Panc1 (cell line): ENCODE data around the gene CHEK2. TPM values are rescaled to one million over a fixed set of nuclear protein-coding genes. Genes with fewer than 3 reads are reported as not detected.

Source experiments
- ATAC-seq: fragments of 200-7000 bp; cut with Tn5 transposase; 2 replicates; pipeline ENCODE4 v1.9.1; 2020; ENCODE audit warnings: mild to moderate bottlenecking, moderate library complexity
- BruUV-seq: library from RNA; stranded (reverse); fragments of 400-500 nt; replicated peaks from 2 replicates; lab custom pipeline; 2021; lab: Mats Ljungman, UMichigan
- CTCF ChIA-PET: fragments of 300-600 bp; sonication (Branson Sonifier 250); formaldehyde crosslinking; loops from one replicate; lab custom pipeline; 2022; ENCODE audit warnings: antibody characterized with exemption; lab: Charles Lee
- POLR2A ChIA-PET: fragments of 300-600 bp; sonication (Branson Sonifier 250); formaldehyde crosslinking; loops from one replicate; lab custom pipeline; 2022; ENCODE audit warnings: antibody characterized with exemption; lab: Charles Lee
- DNase-seq: peaks from one replicate; pipeline ENCODE4 v3.0.0-alpha.2; 2010; ENCODE audit warnings: low read depth, low spot score
- H3K27ac ChIP-seq: 2 replicates; pipeline ENCODE4 v1.5.1; 2011; ENCODE audit warnings: mild to moderate bottlenecking, low read length, inconsistent platforms
- H3K27me3 ChIP-seq: fragments of 200-500 bp; sonication (Bioruptor generic); 2 replicates; pipeline ENCODE4 v1.6.0; 2014; ENCODE audit warnings: low read length, inconsistent platforms; ENCODE audit not compliant: control insufficient read depth, insufficient read depth
- H3K36me3 ChIP-seq: fragments of 200-500 bp; sonication (Bioruptor generic); 2 replicates; pipeline ENCODE4 v1.5.1; 2014; ENCODE audit warnings: inconsistent platforms, mild to moderate bottlenecking, low read length, moderate library complexity; ENCODE audit not compliant: control insufficient read depth, insufficient read depth
- H3K4me1 ChIP-seq: 2 replicates; pipeline ENCODE4 v1.5.1; 2011; ENCODE audit warnings: inconsistent platforms, mild to moderate bottlenecking, low read length, moderate library complexity; ENCODE audit not compliant: control insufficient read depth, insufficient read depth
- H3K4me3 ChIP-seq, 2 experiments: 2 replicates each; pipeline ENCODE4 v1.5.1; 2011 to 2012; ENCODE audit warnings: low read depth in 2 of 2, low read length in 2 of 2, mild to moderate bottlenecking in 2 of 2, inconsistent platforms in 1 of 2, moderate library complexity in 1 of 2
- H3K9me3 ChIP-seq: fragments of 200-500 bp; sonication (Bioruptor generic); 2 replicates; pipeline ENCODE4 v1.5.1; 2014; ENCODE audit warnings: low read depth, mild to moderate bottlenecking, inconsistent platforms, low read length, moderate library complexity; ENCODE audit not compliant: control insufficient read depth, insufficient read depth
- POLR2AphosphoS5 ChIP-seq: IDR thresholded peaks from 2 replicates; pipeline ENCODE4 v1.6.1; 2012; ENCODE audit warnings: mild to moderate bottlenecking, low read depth, low read length, moderate library complexity
- SIN3A ChIP-seq: IDR thresholded peaks from 2 replicates; pipeline ENCODE4 v1.6.1; 2012; ENCODE audit warnings: low read depth, mild to moderate bottlenecking, low read length, moderate library complexity, borderline replicate concordance; ENCODE audit not compliant: insufficient read depth
- TCF7L2 ChIP-seq: IDR thresholded peaks from 2 replicates; pipeline ENCODE4 v1.6.1; 2011; ENCODE audit warnings: mild to moderate bottlenecking, low read depth, low read length, inconsistent platforms
- in situ Hi-C: cut with HindIII; loops from 2 replicates; pipeline ENCODE4 v1.10.0; 2016; ENCODE audit warnings: low sequenced_read_pairs, low pct_unique_long_range_greater_than_20kb
- intact Hi-C: fragments of 100-400 bp; cut with micrococcal nuclease; formaldehyde crosslinking; loops from one replicate; pipeline ENCODE4 v1.10.0; 2022; ENCODE audit not compliant: unreplicated experiment
- total RNA-seq: library from RNA; stranded (reverse); gene quantifications from one replicate; pipeline ENCODE4 v1.2.1, GENCODE V29; 2021; ENCODE audit not compliant: unreplicated experiment
- TF ChIP-seq, protein P1 (sequence below): fragments of 450-650 bp; IDR thresholded peaks from 2 replicates; pipeline ENCODE4 v1.5.1; 2017; ENCODE audit warnings: mild to moderate bottlenecking
- TF ChIP-seq, protein P2 (sequence below), 2 experiments: IDR thresholded peaks; 2 replicates each; pipeline ENCODE4 v1.6.1; 2011 to 2012; ENCODE audit warnings: low read depth in 2 of 2, control low read depth in 1 of 2, low read length in 1 of 2, mild to moderate bottlenecking in 1 of 2, moderate library complexity in 1 of 2; ENCODE audit not compliant: insufficient read depth in 1 of 2

CHEK2 gene
- total RNA-seq, 1 experiment from 2014 or later = 29.5 TPM

- ATAC-seq (no peak), DNase-seq (no peak)
- Histone ChIP-seq H3K36me3 (peaks cover 4% of the 10 kb centered on the region; the same call in 1 of the 2 replicates), H3K27ac (no peak overlapping the region), H3K9me3 (no peaks in the 10 kb centered on the region), H3K27me3 (no peaks in the 10 kb centered on the region), H3K4me3 (no peak overlapping the region), H3K4me1 (no peaks in the 10 kb centered on the region)
- in situ Hi-C loops = no loop called here
- no peak for TF ChIP-seq TCF7L2
- TF ChIP-seq, protein P1, sequence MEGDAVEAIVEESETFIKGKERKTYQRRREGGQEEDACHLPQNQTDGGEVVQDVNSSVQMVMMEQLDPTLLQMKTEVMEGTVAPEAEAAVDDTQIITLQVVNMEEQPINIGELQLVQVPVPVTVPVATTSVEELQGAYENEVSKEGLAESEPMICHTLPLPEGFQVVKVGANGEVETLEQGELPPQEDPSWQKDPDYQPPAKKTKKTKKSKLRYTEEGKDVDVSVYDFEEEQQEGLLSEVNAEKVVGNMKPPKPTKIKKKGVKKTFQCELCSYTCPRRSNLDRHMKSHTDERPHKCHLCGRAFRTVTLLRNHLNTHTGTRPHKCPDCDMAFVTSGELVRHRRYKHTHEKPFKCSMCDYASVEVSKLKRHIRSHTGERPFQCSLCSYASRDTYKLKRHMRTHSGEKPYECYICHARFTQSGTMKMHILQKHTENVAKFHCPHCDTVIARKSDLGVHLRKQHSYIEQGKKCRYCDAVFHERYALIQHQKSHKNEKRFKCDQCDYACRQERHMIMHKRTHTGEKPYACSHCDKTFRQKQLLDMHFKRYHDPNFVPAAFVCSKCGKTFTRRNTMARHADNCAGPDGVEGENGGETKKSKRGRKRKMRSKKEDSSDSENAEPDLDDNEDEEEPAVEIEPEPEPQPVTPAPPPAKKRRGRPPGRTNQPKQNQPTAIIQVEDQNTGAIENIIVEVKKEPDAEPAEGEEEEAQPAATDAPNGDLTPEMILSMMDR = no peak
- intact Hi-C loops = no loop called here
- POLR2A ChIA-PET = interaction anchor here (0.6 kb wide), 1 partner anchor 19 kb away, joined by 9 read pairs; no protein-coding TSS in a partner anchor
- BruUV-seq = no TSS peak
- CTCF ChIA-PET = interaction anchor here (0.7 kb wide), 1 partner anchor 212 kb away, joined by 4 read pairs; no protein-coding TSS in a partner anchor
Observed at GRCh38 chr22:28769394-28770085, 27.9 kb upstream of the CHEK2 start.

DNA sequence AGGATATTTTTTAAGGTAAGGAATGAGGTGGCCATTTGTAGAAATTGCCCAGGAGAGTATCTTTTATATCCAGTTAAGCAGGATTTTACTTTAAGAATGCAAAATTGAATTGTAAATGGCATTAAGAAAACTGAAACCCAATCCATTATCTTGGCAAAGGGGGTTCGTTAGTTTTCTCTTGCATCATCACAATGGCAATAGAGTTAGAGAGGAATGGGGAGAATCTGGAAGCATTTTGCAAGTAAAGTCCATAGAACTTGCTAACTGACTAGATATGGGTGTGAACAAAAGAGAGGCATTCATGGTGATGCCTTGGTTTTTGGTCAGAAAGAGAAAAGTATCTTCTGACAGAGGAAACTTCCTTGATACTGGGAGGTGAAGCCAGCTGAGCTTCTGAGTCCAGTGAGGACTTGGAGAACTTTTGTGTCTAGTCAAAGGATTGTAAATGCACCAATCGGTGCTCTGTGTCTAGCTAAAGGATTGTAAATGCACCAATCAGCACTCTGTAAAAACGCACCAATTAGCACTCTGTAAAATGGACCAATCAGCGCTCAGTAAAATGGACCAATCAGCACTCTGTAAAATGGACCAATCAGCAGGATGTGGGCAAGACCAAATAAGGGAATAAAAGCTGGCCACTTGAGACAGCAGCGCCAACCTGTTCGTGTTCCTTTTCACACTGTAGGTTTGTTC lies 27.2 kb upstream of the CHEK2 start:
- no peak for TF ChIP-seq TCF7L2
- TF ChIP-seq POLR2AphosphoS5 = no peak
- no peak for TF ChIP-seq SIN3A
- TF ChIP-seq, protein P2, sequence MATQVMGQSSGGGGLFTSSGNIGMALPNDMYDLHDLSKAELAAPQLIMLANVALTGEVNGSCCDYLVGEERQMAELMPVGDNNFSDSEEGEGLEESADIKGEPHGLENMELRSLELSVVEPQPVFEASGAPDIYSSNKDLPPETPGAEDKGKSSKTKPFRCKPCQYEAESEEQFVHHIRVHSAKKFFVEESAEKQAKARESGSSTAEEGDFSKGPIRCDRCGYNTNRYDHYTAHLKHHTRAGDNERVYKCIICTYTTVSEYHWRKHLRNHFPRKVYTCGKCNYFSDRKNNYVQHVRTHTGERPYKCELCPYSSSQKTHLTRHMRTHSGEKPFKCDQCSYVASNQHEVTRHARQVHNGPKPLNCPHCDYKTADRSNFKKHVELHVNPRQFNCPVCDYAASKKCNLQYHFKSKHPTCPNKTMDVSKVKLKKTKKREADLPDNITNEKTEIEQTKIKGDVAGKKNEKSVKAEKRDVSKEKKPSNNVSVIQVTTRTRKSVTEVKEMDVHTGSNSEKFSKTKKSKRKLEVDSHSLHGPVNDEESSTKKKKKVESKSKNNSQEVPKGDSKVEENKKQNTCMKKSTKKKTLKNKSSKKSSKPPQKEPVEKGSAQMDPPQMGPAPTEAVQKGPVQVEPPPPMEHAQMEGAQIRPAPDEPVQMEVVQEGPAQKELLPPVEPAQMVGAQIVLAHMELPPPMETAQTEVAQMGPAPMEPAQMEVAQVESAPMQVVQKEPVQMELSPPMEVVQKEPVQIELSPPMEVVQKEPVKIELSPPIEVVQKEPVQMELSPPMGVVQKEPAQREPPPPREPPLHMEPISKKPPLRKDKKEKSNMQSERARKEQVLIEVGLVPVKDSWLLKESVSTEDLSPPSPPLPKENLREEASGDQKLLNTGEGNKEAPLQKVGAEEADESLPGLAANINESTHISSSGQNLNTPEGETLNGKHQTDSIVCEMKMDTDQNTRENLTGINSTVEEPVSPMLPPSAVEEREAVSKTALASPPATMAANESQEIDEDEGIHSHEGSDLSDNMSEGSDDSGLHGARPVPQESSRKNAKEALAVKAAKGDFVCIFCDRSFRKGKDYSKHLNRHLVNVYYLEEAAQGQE (IDR thresholded peaks at IDR 0.05; ENCODE audit: insufficient read depth in 1 of 2, low read depth in 2 of 2, low read length in 1 of 2) = no peak
- TF ChIP-seq, protein P1 = no peak
- no peaks in the 10 kb centered on the region for H3K4me1 ChIP-seq
- intact Hi-C loops = no loop called here
- no peak for DNase-seq
- CTCF ChIA-PET = no interaction called here
- ATAC-seq = no peak
- BruUV-seq = no TSS peak
- H3K9me3 ChIP-seq = no peaks in the 10 kb centered on the region
- H3K36me3 ChIP-seq = peaks cover 4% of the 10 kb centered on the region; the same call in 1 of the 2 replicates
- in situ Hi-C loops = no loop called here
- H3K27ac ChIP-seq = no peak overlapping the region
- POLR2A ChIA-PET = no interaction called here
- H3K27me3 ChIP-seq = no peaks in the 10 kb centered on the region
- no peak overlapping the region for H3K4me3 ChIP-seq
